Lower leg skin (tissue), 4 donors: ENCODE results near the gene PCARE. TPM values are rescaled to one million over a fixed set of nuclear protein-coding genes. Genes with fewer than 3 reads are reported as not detected.

Source experiments
- DNase-seq, 2 donors: peaks; one replicate each; pipeline ENCODE4 v3.0.0-alpha.2; 2019; ENCODE audit warnings: low spot score in 2 of 2
- H3K4me3 ChIP-seq: fragments of 200-600 bp; sonication (generic); 2 replicates; pipeline ENCODE4 v1.5.1; 2017; ENCODE audit warnings: mild to moderate bottlenecking, low read depth; ENCODE audit not compliant: poor library complexity, severe bottlenecking
- CTCF ChIP-seq, 3 donors: fragments of 450-650 bp; IDR thresholded peaks; one replicate each; pipeline ENCODE4 v1.5.1; 2016; ENCODE audit warnings: antibody characterized with exemption in 3 of 3, mild to moderate bottlenecking in 3 of 3, moderate library complexity in 2 of 3
- POLR2A ChIP-seq, 2 donors: fragments of 450-650 bp; IDR thresholded peaks; one replicate each; pipeline ENCODE4 v1.6.1; 2016 to 2017; ENCODE audit warnings: antibody characterized with exemption in 2 of 2, mild to moderate bottlenecking in 1 of 2, moderate library complexity in 1 of 2
- WGBS, 2 donors: methylation state at CpG; one replicate each; pipeline ENCODE4 v1.1.5; 2018; 5-methylcytosine and 5-hydroxymethylcytosine counted together
- intact Hi-C: fragments of 100-400 bp; cut with DNase I; formaldehyde crosslinking; loops from one replicate; pipeline ENCODE4 v1.15.0; 2023; ENCODE audit warnings: low total_unique reads
- total RNA-seq, 4 donors: library from RNA; depleted of rRNA; stranded (reverse); fragments of >200 nt; gene quantifications; one replicate each; pipeline ENCODE4 v1.1.0, GENCODE V29; 2016

The PCARE gene
- total RNA-seq, 4 donors from 2014 or later, result 0.02 to 0.13 TPM; not detected in 2

DNA sequence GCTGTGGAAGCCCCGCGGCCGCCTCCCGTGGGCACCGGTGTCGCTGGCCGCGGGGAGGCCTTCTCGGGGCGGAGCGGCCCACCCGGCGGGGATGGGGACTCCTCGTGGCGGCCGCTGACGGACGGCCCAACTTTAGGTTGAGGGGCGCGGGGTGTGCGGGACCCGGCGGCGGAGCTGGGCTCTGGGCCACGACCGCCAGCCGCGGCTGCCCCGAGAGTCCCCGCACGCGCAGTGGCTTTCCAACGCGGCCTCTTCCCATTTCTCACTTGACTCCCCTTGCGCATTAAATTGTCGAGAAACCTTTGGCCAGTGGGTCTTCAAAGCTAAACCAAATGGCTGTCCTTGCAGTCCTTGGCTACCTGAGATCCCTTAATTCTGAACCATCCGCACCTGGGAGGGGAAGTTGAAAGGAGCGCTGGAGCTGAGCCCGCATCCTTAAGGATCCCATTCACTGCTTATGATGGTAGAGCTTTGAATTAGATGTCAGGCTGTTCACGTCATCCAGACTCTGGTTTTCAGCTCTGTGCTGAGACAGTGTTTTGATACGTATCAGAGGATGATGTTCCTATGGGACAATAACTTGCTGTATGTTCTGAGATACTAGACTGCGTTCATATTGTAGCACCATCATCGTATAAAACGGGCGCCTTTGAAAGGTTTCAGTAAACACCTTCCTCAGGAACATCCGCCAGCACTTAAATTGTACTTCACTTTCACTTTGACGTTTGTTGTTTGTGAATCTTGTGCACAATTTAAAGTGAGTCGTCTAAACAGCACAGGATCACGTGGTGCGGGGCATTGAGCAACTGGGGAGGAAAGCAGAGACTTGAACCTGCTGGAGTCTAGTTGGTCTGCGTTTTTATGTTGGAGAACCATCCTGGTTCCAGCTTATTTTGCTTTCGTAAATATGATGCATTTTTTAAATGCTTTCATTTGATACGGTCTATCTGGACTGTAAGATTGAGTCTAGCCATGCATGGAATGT lies 41.8 kb upstream of the PCARE start:
- peak overlapping the region; percentile 57 for H3K4me3 ChIP-seq
- DNase-seq, result peak; percentile 84 to 95
- intact Hi-C loops, result loop anchor here (10.0 kb wide), 1 partner anchor 51 kb away; no protein-coding TSS in a partner anchor
- WGBS, 2 donors, result 4 to 6% methylated on average over 31 to 41 of the region's 53 CpGs
- TF ChIP-seq CTCF (IDR thresholded peaks at IDR 0.05) (no peak), POLR2A (IDR thresholded peaks at IDR 0.05) (no peak)

- intact Hi-C loops, result loop anchor here (10.0 kb wide), 1 partner anchor 50 kb away; no protein-coding TSS in a partner anchor
- WGBS, 2 donors, result 3 to 4% methylated on average over 16 to 54 of the region's 76 CpGs
- H3K4me3 ChIP-seq, result peak within 1 kb of the TSS; percentile 57
- TF ChIP-seq POLR2A (IDR thresholded peaks at IDR 0.05), result no peak
- no peak for TF ChIP-seq CTCF (IDR thresholded peaks at IDR 0.05)
- peak; percentile 62 to 88 for DNase-seq
Observed at GRCh38 chr2:29114946-29115609, 40.8 kb upstream of the PCARE start, which contains the start of gene CLIP4. TSS of gene CLIP4 (plus strand) at chr2:29115415. CDS start at chr2:29121389, 5,974 bp downstream.

GRCh38 chr2:29114586-29114945 lies 40.2 kb upstream of the PCARE start:
- WGBS, 2 donors, result 74 to 81% methylated on average over 10 of the region's 10 CpGs
- TF ChIP-seq CTCF (IDR thresholded peaks at IDR 0.05) (no peak), POLR2A (IDR thresholded peaks at IDR 0.05) (no peak)
- no peak for DNase-seq
- no peak overlapping the region for H3K4me3 ChIP-seq
- intact Hi-C loops, result loop anchor here (10.0 kb wide), 1 partner anchor 50 kb away; no protein-coding TSS in a partner anchor

DNA sequence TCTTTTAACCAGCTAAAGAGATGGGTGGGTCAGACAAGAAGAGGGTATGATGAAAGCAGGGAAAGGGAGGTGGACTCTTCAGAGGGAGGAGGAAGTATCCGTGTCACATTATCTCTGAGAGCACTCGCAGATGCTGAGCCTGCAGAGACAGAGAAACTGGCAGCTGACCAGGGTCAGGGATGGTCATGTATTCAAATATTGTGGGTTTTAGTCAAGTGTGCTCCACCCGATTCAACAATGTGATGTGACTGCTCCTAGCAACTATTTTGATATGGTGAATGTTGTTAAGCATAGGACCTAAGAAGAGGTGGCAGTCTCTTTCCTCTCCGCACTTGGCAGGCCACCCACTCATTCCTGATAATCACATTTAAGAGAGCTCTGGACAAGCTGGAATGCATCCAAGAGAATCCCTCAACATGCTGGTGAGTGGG lies 39.6 kb upstream of the PCARE start:
- WGBS, 2 donors, result 21 to 26% methylated on average over 4 of the region's 4 CpGs
- intact Hi-C loops, result loop anchor here (10.0 kb wide), 1 partner anchor 49 kb away; no protein-coding TSS in a partner anchor
- peak in 1 of 2 donors; percentile 84 for DNase-seq
- TF ChIP-seq POLR2A (IDR thresholded peaks at IDR 0.05), result no peak
- no peak for TF ChIP-seq CTCF (IDR thresholded peaks at IDR 0.05)
- H3K4me3 ChIP-seq, result no peak overlapping the region

GRCh38 chr2:29113027-29113686 lies 38.8 kb upstream of the PCARE start:
- no peak overlapping the region for H3K4me3 ChIP-seq
- 80 to 82% methylated on average over 5 of the region's 5 CpGs for WGBS, 2 donors
- TF ChIP-seq POLR2A (IDR thresholded peaks at IDR 0.05), result no peak
- no peak for TF ChIP-seq CTCF (IDR thresholded peaks at IDR 0.05)
- intact Hi-C loops, result loop anchor here (10.0 kb wide), 1 partner anchor 48 kb away; no protein-coding TSS in a partner anchor
- DNase-seq, result no peak
